ENCODE measurements around the gene C1QL4. TPM values are rescaled to one million over a fixed set of nuclear protein-coding genes. Genes with fewer than 3 reads are reported as not detected.

The C1QL4 gene
- total RNA-seq, 1 donor from 2014 or later, result not detected

- ATAC-seq, result no peak
- peak; percentile 47 for DNase-seq (ENCODE audit: low spot score)
Measured at GRCh38 chr12:49348781-49349180, 11.8 kb upstream of the C1QL4 start.

DNA sequence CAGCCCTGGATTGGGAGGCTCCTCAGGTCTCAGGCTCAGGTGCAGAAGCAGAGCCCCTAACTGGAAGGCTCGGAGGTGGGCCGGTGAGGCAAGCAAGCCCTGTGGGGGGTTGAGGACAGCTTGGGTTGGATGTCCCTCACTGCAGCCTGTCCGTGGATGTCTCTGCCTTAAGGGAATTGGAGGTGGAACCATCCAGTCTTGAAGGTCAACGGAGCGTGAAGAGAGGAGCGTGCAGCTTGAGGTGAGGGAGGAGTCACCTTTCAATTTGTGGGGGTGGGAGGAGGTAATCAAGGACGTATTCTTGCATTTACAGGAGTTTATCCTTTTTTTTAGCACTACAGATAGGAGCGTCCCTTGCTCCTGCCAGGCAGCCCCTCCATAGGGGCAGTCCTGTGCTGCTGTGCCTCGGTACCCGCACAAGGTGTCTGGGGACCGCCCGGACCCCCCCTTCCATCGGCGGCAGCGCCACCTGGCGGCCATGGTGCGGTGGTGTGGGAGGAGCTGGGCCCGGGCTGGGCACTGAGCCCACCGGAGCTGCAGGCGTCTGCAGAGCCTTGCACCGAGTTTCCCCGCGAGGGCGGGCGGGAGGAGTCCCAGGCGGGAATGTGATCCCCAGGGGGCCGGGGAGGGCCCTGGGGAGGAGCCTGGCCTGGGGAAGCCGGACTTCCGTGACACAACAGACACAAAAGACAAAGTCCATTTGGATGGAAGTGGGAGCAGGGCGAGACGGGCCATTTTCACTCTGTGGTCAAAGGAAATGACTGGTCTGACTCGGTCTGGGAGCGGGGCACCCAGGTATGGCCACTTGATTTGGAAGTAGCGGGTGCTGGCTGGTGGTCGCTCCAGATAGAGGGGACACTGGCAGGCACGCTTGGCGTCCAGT is 10.6 kb upstream of the C1QL4 start:
- DNase-seq (ENCODE audit: low spot score), result peak; percentile 99

GRCh38 chr12:49346659-49347310 is 9.8 kb upstream of the C1QL4 start, which contains the start of gene DNAJC22:
Gene DNAJC22, plus strand, starts transcription at chr12:49346888. Its CDS starts 1,985 bp downstream, at chr12:49348873.
- ATAC-seq (peak; percentile 15), DNase-seq (ENCODE audit: low spot score) (peak; percentile 54)

More for the DNA sequence above, 10.6 kb upstream of the C1QL4 start:
- peak; percentile 90 for ATAC-seq

GRCh38 chr12:49345825-49346658 is 9.1 kb upstream of the C1QL4 start:
- ATAC-seq, result no peak
- DNase-seq (ENCODE audit: low spot score), result no peak

DNA sequence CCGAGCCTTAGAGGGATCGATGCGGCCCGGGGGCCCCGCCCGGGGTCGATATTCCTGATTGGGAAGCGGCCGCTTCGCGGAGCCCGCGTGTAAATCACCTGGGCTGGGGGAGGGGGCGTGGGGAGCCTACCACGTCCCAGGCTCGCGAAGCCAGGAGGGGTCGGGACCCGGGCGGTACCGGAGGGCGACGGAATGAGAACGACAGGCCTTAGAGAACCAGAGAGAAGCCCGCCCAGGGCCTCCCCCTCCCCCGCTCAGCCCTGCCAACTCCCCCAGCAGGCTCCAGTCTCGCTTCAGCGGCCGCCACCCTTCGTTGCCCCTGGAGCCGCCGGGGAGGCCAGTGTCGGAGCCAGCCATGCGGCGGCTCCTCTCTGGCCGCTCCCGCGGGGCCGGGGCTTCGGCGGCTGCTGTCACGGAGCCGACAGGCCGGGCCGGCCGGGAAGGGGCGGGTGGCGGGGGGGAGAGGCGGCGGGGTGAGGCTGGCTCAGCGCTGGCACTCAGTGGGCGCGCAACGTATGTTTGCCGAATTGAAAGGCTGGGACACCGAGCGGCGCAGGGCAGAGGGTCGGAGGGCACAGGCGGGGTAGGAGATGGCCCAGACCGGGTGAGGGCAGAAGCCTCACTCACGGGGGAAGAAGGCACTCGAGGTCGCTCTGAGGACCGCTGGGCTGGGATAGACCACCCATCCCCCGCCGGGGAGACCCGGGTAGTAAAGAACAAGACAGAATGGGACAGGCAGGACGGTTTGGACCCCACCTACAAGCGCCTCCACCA is 8.2 kb upstream of the C1QL4 start:
- peak; percentile 61 for DNase-seq (ENCODE audit: low spot score)
- ATAC-seq, result peak; percentile 15

DNA sequence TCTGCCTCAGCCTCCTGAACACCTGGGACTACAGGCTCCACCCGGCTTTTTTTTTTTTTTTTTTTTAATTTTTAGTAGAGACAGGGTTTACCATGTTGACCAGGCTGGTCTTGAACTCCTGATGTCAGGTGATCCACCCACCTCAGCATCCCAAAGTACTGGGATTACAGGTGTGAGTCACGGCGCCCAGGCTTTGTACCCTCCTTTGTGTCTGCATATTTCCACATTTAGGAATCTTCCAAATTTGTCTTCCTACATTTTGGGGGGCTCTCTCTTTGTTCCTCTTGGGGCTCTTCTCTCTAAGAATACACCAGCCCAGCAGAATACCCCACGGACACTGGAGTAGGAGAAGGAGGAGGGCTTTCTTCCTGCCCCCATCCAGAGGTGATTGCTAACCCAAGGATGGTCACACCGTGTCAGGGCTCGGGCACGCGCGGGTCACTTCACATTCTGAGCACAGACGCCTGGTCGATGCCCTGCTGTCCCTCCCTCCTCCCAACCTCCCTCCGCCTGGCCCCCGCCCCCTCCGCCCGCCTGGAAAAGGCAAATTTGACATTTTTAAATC is 7.6 kb upstream of the C1QL4 start:
- ATAC-seq, result peak; percentile 1
- peak; percentile 23 for DNase-seq (ENCODE audit: low spot score)

DNA sequence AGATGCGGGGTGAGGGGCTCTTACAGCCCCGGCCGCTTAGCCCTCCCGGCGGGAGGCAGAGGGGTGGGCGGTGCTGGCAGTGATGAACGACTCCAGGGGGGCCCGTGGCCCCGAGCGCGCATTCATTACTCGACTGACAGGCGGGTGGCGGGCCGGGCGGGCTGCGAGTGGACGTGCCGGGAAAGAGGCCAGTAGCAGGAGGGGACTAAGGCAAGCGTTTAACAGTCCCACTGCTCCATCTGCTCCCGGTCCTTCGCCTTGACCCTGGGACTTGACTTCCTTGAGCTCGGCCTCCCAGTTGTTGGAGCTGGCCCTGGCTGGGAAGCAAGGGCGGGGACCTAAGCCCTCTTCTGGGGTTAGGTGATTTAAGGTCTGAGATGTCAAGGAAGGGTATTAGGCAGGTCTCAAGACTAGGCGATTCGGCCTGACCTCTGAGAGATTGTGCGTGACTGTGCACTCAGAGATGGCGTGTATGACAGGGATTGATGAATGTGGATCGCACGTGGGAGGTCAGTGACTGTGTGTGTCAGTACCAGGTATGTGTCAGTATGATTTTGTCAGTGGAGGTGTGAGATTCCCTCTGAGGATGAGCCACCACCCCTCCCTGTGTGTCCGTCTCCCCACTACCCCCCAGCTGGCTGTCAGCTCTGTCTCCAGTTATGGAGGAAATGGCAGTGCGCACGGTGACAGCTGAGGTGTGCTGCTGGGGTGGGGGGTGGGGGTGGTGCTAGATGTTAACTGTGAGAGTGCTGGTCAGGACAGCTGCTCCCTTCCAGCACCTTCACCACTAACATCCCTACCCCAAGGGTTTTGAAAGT is 6.1 kb upstream of the C1QL4 start:
- DNase-seq (ENCODE audit: low spot score) (peak; percentile 40), ATAC-seq (no peak)

DNA sequence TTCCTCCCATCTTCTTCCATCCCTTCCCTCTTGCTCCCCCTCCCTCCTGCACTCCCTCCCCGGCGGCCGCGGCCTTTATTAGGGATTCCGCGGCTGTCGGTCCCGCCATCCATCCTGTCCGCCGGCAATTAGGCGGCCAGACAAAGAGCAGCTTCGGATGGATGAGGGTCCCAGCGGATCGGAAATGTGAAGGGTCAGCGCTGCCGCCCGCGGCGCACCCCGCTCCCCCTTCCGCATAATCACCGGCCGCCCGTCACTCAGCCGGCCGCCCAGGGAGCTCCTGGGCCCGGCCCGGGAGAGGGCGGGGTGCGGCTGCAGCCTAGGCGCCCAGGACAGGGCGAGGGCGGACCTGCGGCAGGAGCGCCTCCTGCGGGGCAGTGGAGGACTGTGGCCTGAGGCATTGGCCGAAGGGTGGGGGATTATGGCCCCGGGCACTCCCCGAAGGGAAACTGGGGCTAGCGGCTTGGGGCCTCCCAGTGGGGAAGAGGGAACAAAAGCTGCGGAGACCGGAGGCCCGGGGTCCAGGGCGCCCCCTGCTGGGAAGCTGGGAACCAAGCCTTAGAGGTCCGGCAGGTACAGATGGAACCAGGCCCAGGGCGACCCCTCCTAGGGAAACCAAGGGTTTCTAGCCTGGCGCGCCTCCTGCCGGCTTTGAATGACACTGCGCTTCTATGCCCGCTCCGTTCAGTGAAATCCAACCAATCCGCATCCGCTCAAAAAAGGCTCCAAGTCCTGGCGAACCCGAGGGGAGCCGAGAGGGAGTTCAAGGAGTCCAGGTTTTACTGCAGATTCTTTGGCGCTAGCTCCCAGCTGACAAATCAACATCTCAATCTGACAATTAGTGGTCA is 5.3 kb upstream of the C1QL4 start:
- DNase-seq (ENCODE audit: low spot score) (peak; percentile 68), ATAC-seq (peak; percentile 51)

DNA sequence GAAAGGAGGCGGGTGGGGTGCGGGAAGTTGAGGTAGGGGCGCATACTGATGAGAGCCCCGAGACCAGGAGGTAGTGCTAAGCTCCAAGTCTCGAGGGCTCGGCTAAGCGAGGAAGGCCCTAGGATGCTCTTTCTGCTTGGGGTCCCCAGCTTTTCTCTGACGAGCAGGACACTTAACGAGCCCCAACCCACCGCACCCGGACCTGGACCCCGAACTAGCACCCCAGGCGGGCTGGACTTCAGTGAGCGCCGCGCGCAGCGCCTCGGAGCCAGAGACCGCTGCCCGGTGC is 4.7 kb upstream of the C1QL4 start:
- ATAC-seq (no peak), DNase-seq (ENCODE audit: low spot score) (no peak)

DNA sequence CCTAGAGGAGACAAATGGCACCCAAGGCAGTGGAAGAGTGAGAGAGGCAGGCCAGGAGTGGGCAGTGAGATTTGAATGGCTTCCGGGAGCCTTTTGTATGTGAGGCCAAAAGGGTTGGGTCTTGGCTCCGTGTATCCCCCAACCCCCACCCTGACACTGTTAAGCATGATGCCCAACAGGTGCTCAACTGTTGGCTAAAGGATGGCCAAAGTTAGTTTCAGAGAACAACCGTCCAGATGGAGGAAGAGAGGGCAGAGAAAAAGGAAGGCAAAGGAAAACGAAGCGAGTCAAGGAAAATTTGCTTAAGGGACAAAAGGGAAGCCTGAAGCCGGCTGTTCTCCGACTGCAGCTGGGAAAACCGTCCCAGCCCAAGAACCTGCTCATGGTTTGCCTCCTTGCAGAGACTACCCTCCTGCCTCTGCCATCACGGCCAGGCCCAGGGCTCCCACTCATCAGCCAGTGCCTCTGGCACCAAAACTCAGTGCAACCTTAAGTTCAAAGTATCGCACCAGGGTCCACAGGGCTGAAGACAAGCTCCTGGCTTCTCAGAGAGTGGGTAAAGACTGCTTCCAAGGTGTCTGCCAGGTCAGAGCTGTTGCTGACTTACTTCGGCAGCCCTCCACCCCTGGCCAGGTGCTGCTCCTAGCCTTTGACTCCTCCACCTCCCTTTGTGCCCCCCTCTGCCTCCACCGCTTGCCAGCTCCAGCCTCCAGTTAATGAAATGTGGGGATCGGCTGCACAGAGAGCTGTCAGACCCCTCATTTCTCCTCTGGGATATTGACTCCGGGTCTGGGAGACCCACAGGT is 4.2 kb upstream of the C1QL4 start:
- no peak for ATAC-seq

GRCh38 chr12:49340095-49340870 is 3.3 kb upstream of the C1QL4 start:
- ATAC-seq (no peak), DNase-seq (ENCODE audit: low spot score) (no peak)

More for the DNA sequence above, 4.2 kb upstream of the C1QL4 start:
- DNase-seq (ENCODE audit: low spot score), result no peak

- ATAC-seq (no peak), DNase-seq (ENCODE audit: low spot score) (no peak)
Measured at GRCh38 chr12:49339464-49339861, 2.5 kb upstream of the C1QL4 start.

DNA sequence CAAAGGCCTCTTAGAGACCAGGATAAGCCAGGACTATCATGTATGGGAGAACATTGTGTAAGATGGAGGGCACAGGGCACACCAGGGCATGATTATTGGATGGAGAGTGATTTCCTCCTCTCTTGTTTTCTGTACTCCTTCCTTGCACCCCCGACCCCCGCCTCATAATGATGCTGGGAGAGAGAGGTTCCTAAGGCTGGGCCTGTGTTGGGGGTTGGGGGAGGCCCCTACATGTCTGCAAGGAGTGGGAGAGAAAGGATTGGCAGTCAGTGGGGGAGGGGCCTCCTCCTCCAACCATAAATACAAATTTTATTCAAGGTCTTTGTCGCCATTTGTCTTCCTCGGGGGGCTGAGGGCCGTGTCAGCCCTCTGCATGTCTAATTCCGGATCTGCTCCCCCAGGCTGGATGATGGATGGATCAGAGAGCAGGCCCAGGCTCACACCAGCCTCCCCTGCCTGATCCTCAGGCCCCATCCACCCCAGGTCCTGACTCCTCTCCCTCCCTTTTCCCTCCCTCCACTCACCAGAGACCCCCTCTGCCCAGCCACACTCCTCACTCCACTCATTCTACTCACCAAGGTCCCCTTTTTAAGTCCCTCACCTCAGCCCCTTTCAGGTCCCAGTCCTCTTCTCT is 2.0 kb upstream of the C1QL4 start:
- ATAC-seq (no peak), DNase-seq (ENCODE audit: low spot score) (no peak)

DNA sequence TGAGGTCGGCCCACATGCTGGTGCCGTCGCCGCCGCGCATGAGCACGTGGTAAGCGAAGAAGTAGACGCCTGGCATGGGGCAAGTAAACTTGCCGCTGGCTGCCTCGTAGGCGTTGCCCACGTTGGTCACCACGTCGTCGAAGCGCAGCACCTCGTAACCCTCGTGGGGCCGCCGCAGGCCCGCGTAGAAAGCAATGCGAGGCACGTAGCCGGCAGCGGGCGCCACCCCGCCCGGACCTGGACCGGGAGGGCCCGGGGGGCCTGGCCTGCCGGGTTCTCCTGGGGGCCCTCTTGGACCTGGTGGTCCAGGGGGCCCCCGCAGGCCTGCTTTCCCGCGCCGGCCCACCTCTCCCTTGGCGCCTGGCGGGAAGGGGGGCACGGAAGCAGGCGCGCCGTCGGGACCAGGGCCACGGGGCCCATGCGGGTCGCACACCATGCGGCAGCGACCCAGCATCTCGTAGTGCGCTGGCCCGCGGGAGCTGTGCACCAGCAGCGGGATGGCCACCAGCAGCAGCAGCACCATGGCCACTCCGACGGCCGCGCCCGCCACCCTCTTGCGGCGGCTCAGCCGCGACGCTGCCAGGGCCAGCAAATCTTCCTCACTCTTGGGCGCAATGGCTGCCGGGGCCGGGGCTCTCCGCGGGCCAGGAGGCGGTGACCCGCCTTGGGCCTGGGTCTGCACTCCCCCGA is 888 bp downstream of the C1QL4 start:
- DNase-seq (ENCODE audit: low spot score), result no peak

DNA sequence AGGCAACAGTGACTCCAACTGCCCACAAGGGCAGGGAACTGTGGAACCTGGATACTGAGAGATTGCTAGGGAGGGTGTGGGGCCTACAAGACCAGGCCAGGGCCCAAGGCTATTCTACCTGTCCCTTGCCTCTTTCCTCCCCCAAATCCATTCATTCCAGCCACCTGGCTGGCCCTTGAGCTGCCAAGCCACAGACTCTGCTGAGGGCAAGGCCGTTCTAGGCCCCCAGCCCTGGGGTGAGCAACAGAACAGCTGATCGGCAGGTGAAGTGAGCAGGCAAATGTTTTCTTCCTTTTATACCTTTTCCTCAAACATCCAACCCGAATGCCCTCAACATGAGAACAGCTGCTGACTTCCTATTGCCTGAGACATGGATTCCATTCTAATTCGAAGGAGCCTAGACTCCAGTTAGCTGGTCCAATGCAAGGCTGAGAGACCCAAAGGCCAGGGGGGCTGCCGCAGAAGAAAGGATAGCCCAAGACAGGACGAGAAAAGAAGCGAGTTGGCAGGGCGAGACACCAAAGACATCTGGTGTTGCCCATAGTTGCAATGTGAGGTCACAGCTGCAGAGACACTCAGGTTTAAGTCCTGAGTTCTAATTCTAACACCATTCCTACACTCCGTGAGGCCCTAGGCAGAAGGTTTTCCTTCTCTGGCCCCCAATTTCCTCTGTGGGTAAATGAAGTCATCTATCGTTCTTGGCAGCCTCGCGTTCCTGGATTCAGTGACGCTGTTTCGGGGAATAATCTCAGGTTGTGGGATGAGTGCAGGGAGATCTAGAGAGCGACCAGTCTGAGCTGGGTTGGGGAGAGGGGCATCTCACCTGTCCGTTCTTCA is 1.7 kb downstream of the C1QL4 start:
- no peak for DNase-seq (ENCODE audit: low spot score)
- ATAC-seq, result no peak

More for the DNA sequence above, 888 bp downstream of the C1QL4 start:
- ATAC-seq, result no peak
